ENCODE measurements around the gene MRNIP.
A peak's percentile ranks its signal among the peaks of the same experiment; 100 is the strongest.

Gene MRNIP

GRCh38 chr5:179858586-179859427, at the start of gene MRNIP:
MRNIP (minus strand) TSS chr5:179858817; CDS start chr5:179858796, 21 bp downstream.
- peak; percentile 65 for DNase-seq (ENCODE audit: low read depth, low spot score)

DNA sequence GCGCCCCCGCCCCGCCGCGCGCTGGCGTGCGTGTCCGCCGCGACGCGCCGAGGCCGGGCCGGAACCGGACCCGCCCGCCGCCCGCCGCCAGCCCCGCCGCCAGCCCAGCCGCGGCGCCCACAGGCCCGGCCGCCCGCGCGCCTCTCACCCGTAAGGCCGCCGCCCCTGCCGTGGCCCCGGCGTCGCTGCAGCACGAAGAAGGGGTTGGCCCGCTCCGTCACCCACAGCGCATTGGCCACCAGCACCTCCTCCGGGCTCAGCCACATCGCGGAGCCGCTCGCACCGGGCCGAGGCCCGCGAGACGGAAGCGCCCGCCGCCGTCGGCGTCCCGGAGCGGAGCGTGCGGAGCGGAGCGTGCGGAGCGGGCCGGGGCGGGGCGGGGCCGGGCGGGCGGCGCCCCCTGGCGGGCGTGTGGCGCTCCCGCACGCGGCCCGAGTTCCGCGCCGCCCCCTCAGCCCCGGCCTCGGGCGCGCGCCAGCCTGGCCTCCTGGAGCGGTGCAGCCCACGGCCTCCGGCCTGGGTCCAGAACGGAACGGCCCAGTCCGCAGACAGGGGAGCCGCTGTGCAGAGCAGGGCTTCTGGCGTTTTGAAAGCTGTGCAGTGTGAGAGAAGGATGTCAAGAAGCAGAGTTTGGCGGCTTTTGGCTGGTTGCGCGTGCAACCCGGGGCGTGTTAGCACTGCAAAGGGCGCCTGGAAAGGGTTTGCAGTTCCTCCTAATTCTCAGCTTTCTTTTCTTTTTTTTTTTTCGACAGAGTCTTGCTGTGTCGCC, 49.1 kb upstream of the MRNIP start, which contains the start of gene TBC1D9B:
TBC1D9B (minus strand) TSS at position 342 of the 769 bp plus-strand sequence; CDS start at position 266, 76 bp downstream.
- no peak for DNase-seq (ENCODE audit: low read depth, low spot score)

DNA sequence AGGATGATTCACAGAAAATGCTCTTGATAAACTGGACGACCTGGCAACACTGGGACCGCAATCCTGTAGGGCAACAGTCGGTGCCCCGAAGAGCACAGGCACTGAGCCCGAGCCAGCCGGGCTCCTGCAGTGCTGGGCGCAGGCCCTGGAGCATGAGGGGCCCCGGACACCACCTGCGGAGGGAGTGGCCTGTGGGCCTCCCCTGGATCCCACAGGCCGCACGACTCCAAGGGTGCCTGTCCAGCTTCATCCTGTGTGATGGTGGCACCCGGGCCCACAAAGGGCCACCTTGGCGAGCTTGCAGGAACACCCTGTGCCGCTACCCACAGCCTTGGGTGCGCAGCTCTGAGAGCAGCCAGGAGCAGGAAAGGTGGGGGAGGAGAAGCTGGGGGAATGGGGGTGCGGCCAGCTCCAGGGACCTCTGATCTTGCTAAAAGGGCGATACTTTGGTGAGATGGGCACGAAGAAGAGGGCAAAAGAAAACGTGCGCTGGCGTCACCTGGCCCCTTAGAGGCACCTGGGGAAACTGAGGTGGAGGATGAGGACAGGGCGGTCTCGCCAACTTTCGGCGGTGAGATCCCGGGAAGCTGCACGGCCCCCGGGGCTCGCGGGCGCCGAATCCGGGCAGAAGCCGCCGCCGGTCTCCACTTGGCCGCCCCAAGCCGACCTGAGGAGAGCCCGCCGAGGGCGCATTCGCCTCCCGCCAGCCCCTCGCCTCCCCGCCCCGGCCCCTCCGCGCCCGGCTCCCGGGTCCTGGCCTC, 48.4 kb upstream of the MRNIP start:
- DNase-seq (ENCODE audit: low read depth, low spot score), result no peak

DNA sequence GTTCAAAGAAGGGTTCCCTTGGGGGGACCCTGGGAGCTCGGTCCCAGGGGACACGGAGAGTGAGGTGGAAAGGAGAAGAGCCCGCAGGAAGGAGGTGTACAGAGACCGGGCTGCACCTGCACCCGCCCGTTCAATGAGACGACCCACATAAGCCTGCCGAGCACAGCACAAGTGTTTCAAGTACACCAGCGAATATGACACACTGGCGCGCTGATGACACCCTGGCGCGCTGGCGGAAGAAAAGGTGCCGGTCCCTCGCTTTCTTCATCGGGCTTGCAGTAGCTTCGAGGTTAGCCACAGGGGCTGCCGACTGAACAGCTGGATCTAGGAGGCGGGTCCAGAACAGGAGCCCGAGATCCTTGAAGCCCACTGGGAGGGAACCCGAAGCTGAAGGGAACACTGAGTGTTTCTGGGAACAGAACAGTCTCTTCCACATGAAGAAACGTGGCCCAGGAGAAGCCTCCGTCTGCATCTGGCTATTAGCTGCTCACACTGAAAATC, 47.7 kb upstream of the MRNIP start:
- DNase-seq (ENCODE audit: low read depth, low spot score), result no peak

- DNase-seq (ENCODE audit: low read depth, low spot score), result no peak
These were observed 46.5 kb upstream of the MRNIP start for GRCh38 chr5:179905161-179905560.

GRCh38 chr5:179904463-179905160, 46.0 kb upstream of the MRNIP start:
- no peak for DNase-seq (ENCODE audit: low read depth, low spot score)

GRCh38 chr5:179902763-179903158, 44.1 kb upstream of the MRNIP start:
- no peak for DNase-seq (ENCODE audit: low read depth, low spot score)

DNA sequence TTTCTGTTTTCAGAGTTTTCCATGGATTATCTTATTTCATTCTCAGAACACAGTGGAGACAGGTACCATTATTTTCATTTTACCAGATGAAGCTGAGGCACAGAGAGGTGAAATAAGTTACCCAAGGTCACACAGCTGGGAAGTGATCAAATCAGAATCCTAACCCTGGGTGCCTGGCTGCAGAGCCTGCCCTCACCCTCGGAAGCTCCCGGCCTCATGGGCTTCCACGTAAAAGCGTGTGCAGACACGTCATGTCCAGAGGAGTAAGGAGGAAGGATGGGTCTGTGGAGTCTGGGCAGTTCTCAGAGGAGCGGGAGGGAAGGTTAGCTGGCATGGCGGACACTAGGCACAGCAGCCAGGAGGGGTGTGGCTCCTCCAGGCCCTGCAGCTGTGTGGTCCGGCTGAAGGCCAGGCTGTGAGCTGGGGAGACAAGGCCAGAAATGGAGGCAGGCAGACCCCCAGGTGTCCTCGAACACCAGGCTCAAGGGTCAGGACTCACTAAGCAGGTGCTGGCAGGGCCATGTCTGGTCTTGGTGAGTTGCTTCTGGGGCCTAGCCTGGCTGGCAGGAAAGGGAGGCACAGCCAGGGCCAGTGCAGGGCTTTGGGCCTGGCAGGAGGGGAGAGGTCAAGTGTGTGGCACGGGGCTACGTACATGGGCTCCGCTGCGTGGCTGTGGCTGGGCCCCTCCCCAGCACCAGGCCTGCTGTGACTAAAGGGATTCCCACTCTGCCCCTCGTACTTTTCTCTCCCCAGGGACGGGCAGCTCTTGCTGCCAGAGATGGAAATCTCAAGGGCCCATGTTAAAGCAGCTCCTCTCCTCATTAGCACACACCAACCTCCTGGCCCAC, 43.5 kb upstream of the MRNIP start:
- DNase-seq (ENCODE audit: low read depth, low spot score), result no peak

- DNase-seq (ENCODE audit: low read depth, low spot score), result no peak
These were observed 42.8 kb upstream of the MRNIP start for GRCh38 chr5:179901462-179901861.

DNA sequence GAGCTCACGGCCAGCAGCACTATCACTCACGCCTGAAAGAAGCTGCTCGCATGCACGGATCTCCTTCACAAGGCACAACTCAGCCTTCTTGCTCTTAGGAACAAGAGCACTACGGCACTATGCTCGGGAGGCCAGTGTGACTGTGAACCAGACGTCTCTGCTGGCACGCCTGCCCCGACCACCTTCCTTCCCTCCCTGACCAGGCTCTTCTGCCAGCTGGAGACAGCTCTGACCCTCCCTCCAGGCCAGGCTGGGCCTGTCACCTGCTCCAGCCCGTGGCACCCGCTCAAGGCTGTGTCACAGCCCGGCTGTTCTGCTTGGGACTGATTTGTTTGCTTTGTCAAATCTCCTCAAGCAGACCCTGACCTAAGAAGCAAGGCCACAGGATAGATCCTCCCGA, 42.1 kb upstream of the MRNIP start:
- no peak for DNase-seq (ENCODE audit: low read depth, low spot score)

- no peak for DNase-seq (ENCODE audit: low read depth, low spot score)
These were observed 41.6 kb upstream of the MRNIP start for GRCh38 chr5:179900206-179900605.

GRCh38 chr5:179895861-179896260, 37.2 kb upstream of the MRNIP start:
- DNase-seq (ENCODE audit: low read depth, low spot score), result no peak

- no peak for DNase-seq (ENCODE audit: low read depth, low spot score)
These were observed 35.6 kb upstream of the MRNIP start for GRCh38 chr5:179893958-179894895.

DNA sequence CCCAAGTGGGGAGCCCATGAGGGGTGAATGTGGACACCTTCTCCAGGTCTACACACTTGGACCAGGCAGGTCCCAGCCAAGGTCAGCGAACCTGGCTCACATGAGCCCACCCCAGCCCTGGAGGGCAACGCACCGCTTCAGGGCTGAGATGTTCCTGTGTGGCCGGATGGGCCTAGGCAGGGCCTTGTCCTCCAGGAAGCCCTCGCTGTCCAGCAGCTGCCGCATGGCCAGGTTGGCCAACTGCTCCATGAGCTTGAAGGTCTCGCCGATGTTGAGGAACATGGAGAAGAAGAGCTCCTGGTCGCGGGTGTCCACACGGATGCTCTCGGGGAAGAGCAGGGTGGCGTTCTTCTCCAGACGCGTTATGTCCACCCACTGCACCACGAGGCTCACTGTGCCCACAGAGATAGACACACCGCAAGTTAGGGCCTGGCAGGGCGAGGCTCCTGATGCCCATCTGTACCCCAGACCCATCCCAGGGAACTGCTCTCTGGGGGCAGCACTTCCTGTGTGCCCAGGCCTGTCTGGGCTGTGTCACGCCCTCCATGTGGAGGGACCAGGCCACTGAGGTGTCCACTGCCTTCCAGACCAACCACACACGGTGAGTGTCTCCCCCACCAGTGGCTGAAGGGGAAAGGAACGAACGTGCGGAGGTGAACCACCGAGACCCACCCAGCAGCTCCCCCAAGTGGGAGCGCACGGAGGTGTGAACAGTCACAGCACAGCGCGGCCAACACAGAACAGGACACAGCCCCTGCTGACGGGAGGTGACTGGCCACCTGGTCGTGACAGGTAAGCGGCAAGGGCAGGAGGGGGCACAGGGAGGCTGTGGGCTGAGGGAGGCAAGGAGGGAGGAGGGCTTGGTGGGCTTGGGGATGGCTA, 34.7 kb upstream of the MRNIP start:
- no peak for DNase-seq (ENCODE audit: low read depth, low spot score)

DNA sequence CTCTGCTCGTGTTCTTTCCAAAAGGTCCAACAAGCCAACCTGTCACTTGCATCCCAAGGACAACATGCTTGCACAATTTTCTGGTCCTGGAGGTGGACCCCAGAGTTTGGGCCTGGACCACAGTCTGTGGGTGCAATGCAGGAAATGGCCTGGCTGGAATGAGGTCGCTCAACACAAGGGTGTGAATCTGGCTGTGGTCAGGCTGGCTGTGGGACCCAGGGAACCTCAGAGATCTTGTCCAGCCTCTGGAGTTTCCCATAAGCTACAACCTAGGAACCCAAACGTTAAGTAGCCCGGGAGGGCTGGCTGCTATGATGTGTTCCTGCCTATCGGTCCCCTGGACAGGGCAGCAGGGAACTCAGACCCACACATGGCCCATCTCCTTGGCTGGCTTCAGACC, 33.6 kb upstream of the MRNIP start:
- DNase-seq (ENCODE audit: low read depth, low spot score), result no peak

GRCh38 chr5:179890751-179891682, 32.4 kb upstream of the MRNIP start:
- DNase-seq (ENCODE audit: low read depth, low spot score), result no peak

- no peak for DNase-seq (ENCODE audit: low read depth, low spot score)
These were observed 31.3 kb upstream of the MRNIP start for GRCh38 chr5:179889885-179890284.
